Peyer's patch (tissue), 4 donors: ENCODE measurements around the gene MARCHF9.

ENCODE experiments used
- CTCF ChIP-seq, 6 experiments: fragments of 450-650 bp in 4 of 6; fragments of 200-600 bp in 2 of 6; sonication (generic) in 1 of 6; IDR thresholded peaks; one replicate each; pipeline ENCODE4 v1.5.1; 2017 to 2019; ENCODE audit warnings: antibody characterized with exemption in 6 of 6, mild to moderate bottlenecking in 3 of 6, moderate library complexity in 1 of 6
- POLR2A ChIP-seq, 2 donors: fragments of 450-650 bp; IDR thresholded peaks; one replicate each; pipeline ENCODE4 v1.5.1; 2017; ENCODE audit warnings: antibody characterized with exemption in 2 of 2, mild to moderate bottlenecking in 2 of 2, moderate library complexity in 2 of 2

DNA sequence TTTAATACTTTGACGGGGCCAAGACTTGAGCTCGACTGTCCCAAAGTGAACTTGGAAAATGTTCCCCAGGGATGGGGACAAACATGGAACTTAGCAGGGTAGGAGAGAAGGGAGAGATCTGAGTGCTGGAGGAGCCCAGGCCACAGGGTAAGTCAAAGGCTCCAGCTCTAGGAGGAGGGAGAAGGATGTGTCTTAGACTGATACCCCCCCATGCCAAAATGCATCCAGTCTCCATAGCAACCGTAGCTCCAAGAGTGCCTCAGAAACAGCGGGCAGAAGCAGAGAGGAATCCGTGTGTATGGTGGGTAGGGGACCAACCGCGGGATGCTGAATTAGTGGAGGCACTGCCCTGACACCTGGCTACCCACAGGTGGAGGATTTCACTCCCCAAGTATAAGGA is 15.5 kb upstream of the MARCHF9 start:
- no peak for TF ChIP-seq CTCF (IDR thresholded peaks at IDR 0.05)
- no peak for TF ChIP-seq POLR2A (IDR thresholded peaks at IDR 0.05)
